ENCODE data around the gene RAB18. TPM values are rescaled to one million over a fixed set of nuclear protein-coding genes. Genes with fewer than 3 reads are reported as not detected.

RAB18 gene
- total RNA-seq, 4 donors from 2014 or later = 16.5 to 46.1 (median 42.7) TPM

DNA sequence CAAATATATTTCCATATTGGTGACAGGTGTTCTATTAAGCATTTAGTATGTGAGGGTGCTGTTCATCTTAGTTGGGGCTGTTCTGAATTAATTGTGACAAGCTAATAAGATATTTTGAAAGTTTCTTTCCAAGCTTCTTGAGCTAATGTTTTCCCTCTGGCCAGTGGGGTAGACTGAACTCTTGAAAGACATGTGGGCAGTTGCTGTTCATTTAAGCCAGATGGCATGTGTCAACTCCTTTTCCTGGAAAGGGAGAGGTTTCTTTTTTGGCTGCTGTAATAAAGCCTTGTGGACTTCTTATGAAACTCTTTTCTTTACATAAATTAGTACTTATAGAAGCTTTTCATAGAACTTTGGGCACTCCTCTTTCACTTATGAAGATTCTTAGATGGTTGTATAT lies 21.7 kb downstream of the RAB18 start:
- no peak overlapping the region for H3K27ac ChIP-seq
- no peak for DNase-seq
- H3K4me3 ChIP-seq = no peak overlapping the region
- H3K27me3 ChIP-seq = no peaks in the 10 kb centered on the region
- TF ChIP-seq POLR2A (IDR thresholded peaks at IDR 0.05) = no peak
- TF ChIP-seq, protein P1, sequence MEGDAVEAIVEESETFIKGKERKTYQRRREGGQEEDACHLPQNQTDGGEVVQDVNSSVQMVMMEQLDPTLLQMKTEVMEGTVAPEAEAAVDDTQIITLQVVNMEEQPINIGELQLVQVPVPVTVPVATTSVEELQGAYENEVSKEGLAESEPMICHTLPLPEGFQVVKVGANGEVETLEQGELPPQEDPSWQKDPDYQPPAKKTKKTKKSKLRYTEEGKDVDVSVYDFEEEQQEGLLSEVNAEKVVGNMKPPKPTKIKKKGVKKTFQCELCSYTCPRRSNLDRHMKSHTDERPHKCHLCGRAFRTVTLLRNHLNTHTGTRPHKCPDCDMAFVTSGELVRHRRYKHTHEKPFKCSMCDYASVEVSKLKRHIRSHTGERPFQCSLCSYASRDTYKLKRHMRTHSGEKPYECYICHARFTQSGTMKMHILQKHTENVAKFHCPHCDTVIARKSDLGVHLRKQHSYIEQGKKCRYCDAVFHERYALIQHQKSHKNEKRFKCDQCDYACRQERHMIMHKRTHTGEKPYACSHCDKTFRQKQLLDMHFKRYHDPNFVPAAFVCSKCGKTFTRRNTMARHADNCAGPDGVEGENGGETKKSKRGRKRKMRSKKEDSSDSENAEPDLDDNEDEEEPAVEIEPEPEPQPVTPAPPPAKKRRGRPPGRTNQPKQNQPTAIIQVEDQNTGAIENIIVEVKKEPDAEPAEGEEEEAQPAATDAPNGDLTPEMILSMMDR (IDR thresholded peaks at IDR 0.05) = no peak
- H3K9me3 ChIP-seq = no peaks in the 10 kb centered on the region
- no peaks in the 10 kb centered on the region for H3K36me3 ChIP-seq
- peaks cover 0 to 18% (median 3%) of the 10 kb centered on the region in 4 donors for H3K4me1 ChIP-seq

DNA sequence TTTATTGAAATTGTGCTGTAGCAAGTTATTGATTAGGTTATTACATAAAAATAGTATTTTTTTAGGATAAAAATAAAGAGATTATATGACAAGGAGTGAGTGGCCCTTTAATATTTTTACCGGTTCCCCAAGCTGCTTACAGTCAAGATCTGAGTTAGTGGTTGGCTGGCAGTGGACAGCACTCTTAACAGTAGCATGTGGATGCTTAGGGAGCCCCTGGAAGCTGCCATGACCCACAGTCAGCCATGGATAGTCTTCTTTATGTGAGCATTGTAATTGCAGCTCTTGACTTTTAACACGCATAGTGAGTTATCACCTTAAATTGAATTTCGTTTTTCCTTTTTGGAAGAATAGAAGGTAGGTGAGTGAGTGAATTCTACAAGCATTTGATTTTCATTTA lies 22.1 kb downstream of the RAB18 start:
- H3K4me1 ChIP-seq = peaks cover 0 to 18% (median 3%) of the 10 kb centered on the region in 4 donors
- H3K9me3 ChIP-seq = no peaks in the 10 kb centered on the region
- no peak overlapping the region for H3K4me3 ChIP-seq
- no peaks in the 10 kb centered on the region for H3K27me3 ChIP-seq
- H3K36me3 ChIP-seq = no peaks in the 10 kb centered on the region
- no peak for TF ChIP-seq POLR2A (IDR thresholded peaks at IDR 0.05)
- TF ChIP-seq, protein P1 (IDR thresholded peaks at IDR 0.05) = no peak
- DNase-seq = no peak
- H3K27ac ChIP-seq = no peak overlapping the region

DNA sequence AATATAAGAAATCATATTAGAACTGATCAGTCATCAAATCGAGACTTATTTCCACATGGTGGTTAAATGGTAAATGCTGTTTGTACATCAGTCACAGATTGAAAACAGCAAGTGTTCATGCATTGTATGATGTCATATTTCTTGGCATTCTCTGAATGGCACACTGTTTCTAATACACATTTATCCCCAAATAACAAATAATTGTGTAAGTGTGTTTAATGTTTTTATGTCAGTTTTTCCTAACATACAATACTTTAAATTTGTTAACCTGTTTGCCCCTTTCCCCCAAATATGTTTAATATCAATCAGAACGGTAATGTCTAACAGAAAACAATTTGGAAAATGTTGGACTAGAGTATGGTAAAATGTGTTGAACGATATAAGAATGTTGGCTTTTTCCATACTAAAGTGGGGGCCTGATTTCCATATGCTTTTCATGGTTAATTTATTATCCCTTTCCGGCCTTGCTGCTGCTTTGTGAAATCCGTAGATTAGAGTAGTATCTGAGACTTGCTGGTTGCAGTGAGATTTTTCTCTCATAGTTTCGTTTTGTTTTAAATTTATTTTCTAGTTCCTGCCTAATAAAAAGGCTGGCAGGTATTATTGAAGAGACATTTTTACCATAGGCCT lies 23.7 kb downstream of the RAB18 start:
- Histone ChIP-seq H3K36me3 (no peaks in the 10 kb centered on the region), H3K27me3 (no peaks in the 10 kb centered on the region), H3K9me3 (no peaks in the 10 kb centered on the region), H3K27ac (no peak overlapping the region), H3K4me3 (no peak overlapping the region), H3K4me1 (peaks cover 0 to 18% (median 3%) of the 10 kb centered on the region in 4 donors)
- DNase-seq = no peak
- TF ChIP-seq, protein P1 (IDR thresholded peaks at IDR 0.05) = no peak
- TF ChIP-seq POLR2A (IDR thresholded peaks at IDR 0.05) = no peak

DNA sequence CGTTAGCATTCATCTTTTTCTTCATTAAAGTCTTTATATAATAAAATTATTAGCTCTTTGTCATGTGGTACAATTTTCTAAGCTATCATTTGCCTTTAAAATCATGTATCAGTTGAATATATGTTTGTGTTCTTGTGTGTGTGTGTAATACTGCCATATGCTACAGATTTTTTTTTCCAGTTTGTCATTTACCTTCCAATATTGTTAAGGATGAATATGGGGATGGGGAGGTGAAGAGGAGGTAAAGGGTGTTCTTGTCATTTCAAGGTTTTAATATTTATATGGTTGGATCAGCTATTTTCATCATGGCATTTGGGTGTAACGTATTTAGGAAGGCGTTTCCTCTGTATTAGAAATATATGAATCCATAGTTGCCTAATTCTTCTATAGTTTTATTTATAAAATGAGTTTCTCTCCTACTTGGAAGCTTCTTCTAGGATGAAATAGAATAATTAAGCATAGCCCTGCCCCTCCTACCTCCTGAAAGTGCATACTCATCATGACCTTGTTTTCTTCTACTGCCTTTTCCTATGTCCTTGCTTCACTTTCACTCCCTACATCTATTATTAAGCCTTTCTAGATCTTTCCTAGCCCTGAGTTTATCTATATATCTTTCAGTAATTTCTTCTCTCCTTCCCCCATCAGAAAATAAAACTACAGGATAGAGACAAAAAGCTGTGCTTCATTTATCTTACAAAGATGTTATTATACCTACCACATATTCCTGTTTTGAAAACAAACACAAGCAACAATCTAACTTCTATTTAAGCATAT lies 25.1 kb downstream of the RAB18 start:
- no peak for TF ChIP-seq POLR2A (IDR thresholded peaks at IDR 0.05)
- TF ChIP-seq, protein P1 (IDR thresholded peaks at IDR 0.05) = no peak
- Histone ChIP-seq H3K27me3 (no peaks in the 10 kb centered on the region), H3K4me3 (no peak overlapping the region), H3K9me3 (no peaks in the 10 kb centered on the region), H3K4me1 (peaks cover 0 to 18% (median 3%) of the 10 kb centered on the region in 4 donors), H3K36me3 (peaks cover 0 to 6% (median 0%) of the 10 kb centered on the region in 3 donors), H3K27ac (no peak overlapping the region)
- DNase-seq = no peak

DNA sequence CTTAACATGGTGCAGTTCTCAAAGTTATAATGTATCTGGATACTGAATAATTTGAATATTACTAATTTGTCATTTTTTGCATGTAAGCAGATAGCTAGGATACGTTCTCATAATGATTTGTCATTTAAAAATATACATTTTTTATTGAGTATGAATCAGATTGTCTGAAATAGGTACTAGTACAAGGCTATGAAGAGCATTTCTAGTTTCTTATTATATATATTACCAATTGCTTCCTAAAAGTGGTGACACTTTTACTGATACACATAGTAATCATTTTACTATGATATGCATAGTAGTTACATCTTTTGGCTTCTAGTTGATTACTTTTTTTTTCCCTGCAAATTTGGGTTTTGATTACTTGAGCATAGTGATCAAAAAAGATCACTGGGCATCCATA lies 26.4 kb downstream of the RAB18 start:
- DNase-seq = no peak
- Histone ChIP-seq H3K27ac (no peak overlapping the region), H3K36me3 (peaks cover 0 to 19% (median 0%) of the 10 kb centered on the region in 3 donors), H3K9me3 (no peaks in the 10 kb centered on the region), H3K4me3 (no peak overlapping the region), H3K4me1 (peaks cover 0 to 9% (median 3%) of the 10 kb centered on the region in 4 donors), H3K27me3 (no peaks in the 10 kb centered on the region)
- TF ChIP-seq, protein P1 (IDR thresholded peaks at IDR 0.05) = no peak
